K562 (cell line): ENCODE data around the gene ELMO3. TPM values are rescaled to one million over a fixed set of nuclear protein-coding genes. Genes with fewer than 3 reads are reported as not detected.

Source experiments
- ATAC-seq: fragments of 200-7000 bp; cut with Tn5 transposase; 3 replicates; pipeline ENCODE4 v1.9.1; 2020; ENCODE audit warnings: moderate library complexity
- BruUV-seq: library from RNA; stranded (reverse); fragments of 400-500 nt; replicated peaks from 2 replicates; lab custom pipeline; 2021; lab: Mats Ljungman, UMichigan
- CTCF ChIA-PET: fragments of 300-600 bp; formaldehyde crosslinking; extraction: SDS; loops from one replicate; lab custom pipeline; 2021; ENCODE audit warnings: low intra/inter-chr PET ratio; lab: Yijun Ruan, JAX
- POLR2A ChIA-PET: fragments of 300-600, 350-650 bp; sonication (Branson Sonifier 250); formaldehyde crosslinking; extraction: SDS; loops from one replicate; lab custom pipeline; 2021; ENCODE audit warnings: antibody characterized with exemption, inconsistent platforms; lab: Yijun Ruan, JAX
- DNase-seq, 4 experiments: peaks; one replicate each; pipeline versions ENCODE4 v3.0.0 to v3.0.0-alpha.2; 2011 to 2018; ENCODE audit warnings: low spot score in 3 of 4, mixed read lengths in 3 of 4; ENCODE audit errors: extremely low read depth in 1 of 4
- FAIRE-seq: peaks from 2 replicates; lab custom pipeline; 2011; peaks lifted over from hg19 to GRCh38; lab: Jason Lieb, UNC
- H2AFZ ChIP-seq: 2 replicates; pipeline ENCODE4 v1.6.0; 2011; ENCODE audit warnings: low read depth, low read length, control low read depth, inconsistent platforms
- H3K27ac ChIP-seq: fragments of 200-600 bp; 3 replicates; pipeline ENCODE4 v1.8.0; 2011; ENCODE audit warnings: low read depth, mild to moderate bottlenecking, control low read depth, inconsistent platforms, low read length, moderate library complexity, mixed read lengths; ENCODE audit errors: extremely low read depth
- H3K27me3 ChIP-seq, 2 experiments: fragments of 300-600 bp in 1 of 2; 2 replicates in 1 of 2; 3 replicates in 1 of 2; pipeline versions ENCODE4 v1.6.0 to v1.8.0; 2011; ENCODE audit warnings: inconsistent platforms in 2 of 2, low read length in 2 of 2, mild to moderate bottlenecking in 1 of 2, mixed read lengths in 1 of 2, moderate library complexity in 1 of 2; ENCODE audit not compliant: control insufficient read depth in 2 of 2, insufficient read depth in 2 of 2
- H3K36me3 ChIP-seq: fragments of 300-600 bp; 3 replicates; pipeline ENCODE4 v1.8.0; 2011; ENCODE audit warnings: mild to moderate bottlenecking, low read length, inconsistent platforms; ENCODE audit not compliant: control insufficient read depth, insufficient read depth
- H3K4me1 ChIP-seq, 2 experiments: fragments of 200-600 bp in 1 of 2; replicated peaks in 1 of 2; 2 replicates in 1 of 2; 3 replicates in 1 of 2; pipeline versions ENCODE4 v1.5.1 to v1.8.0; 2011; ENCODE audit warnings: inconsistent platforms in 2 of 2, low read length in 2 of 2, mild to moderate bottlenecking in 1 of 2, mixed read lengths in 1 of 2, moderate library complexity in 1 of 2; ENCODE audit not compliant: control insufficient read depth in 2 of 2, insufficient read depth in 2 of 2
- H3K4me2 ChIP-seq: 2 replicates; pipeline ENCODE4 v1.6.1; 2011; ENCODE audit warnings: low read length, control low read depth, inconsistent platforms, mixed read lengths; ENCODE audit not compliant: insufficient read depth
- H3K4me3 ChIP-seq: fragments of 200-600 bp; sonication (generic), shearing (Covaris generic); 2 replicates; pipeline ENCODE4 v1.5.1; 2016; ENCODE audit warnings: control low read depth, inconsistent platforms
- H3K79me2 ChIP-seq: fragments of 200-600 bp; 3 replicates; pipeline ENCODE4 v1.8.0; 2011; ENCODE audit warnings: low read length, inconsistent platforms; ENCODE audit not compliant: control insufficient read depth, insufficient read depth
- H3K9ac ChIP-seq, 2 experiments: 2 replicates each; pipeline versions ENCODE4 v1.6.0 to v1.6.1; 2011; ENCODE audit warnings: low read depth in 2 of 2, low read length in 2 of 2, control low read depth in 1 of 2, inconsistent platforms in 1 of 2, mild to moderate bottlenecking in 1 of 2, mixed read lengths in 1 of 2; ENCODE audit not compliant: insufficient read depth in 1 of 2
- H3K9me1 ChIP-seq: one replicate; pipeline ENCODE4 v1.6.0; 2011; ENCODE audit warnings: inconsistent platforms, mild to moderate bottlenecking, low read length, moderate library complexity; ENCODE audit not compliant: control insufficient read depth, insufficient read depth
- H3K9me3 ChIP-seq: replicated peaks from 2 replicates; pipeline ENCODE4 v1.5.1; 2011; ENCODE audit warnings: low read depth, low read length, inconsistent platforms; ENCODE audit not compliant: control insufficient read depth, insufficient read depth
- H4K20me1 ChIP-seq: replicated peaks from 2 replicates; pipeline ENCODE4 v1.6.1; 2011; ENCODE audit warnings: low read length, inconsistent platforms, mixed read lengths; ENCODE audit not compliant: control insufficient read depth, insufficient read depth
- DDX20 ChIP-seq: fragments of 450-650 bp; IDR thresholded peaks from 2 replicates; pipeline ENCODE4 v1.6.1; 2016; ENCODE audit warnings: missing genetic modification characterization, low read depth, mild to moderate bottlenecking, missing compliant biosample characterization, moderate library complexity
- KLF1 ChIP-seq: fragments of 450-650 bp; IDR thresholded peaks from 2 replicates; pipeline ENCODE4 v1.6.1; 2016; ENCODE audit warnings: missing genetic modification characterization, missing compliant biosample characterization
- KLF10 ChIP-seq: fragments of 250-450 bp; sonication (Bioruptor Pico); IDR thresholded peaks from 2 replicates; pipeline ENCODE4 v1.6.1; 2021; ENCODE audit warnings: matching md5 sums
- NR1H2 ChIP-seq: sonication (generic); formaldehyde crosslinking; IDR thresholded peaks from 2 replicates; pipeline ENCODE4 v1.4.0; 2020; ENCODE audit warnings: mild to moderate bottlenecking, missing genetic modification reagents
- POLR2H ChIP-seq: IDR thresholded peaks from 2 replicates; pipeline ENCODE4 v1.6.1; 2016; ENCODE audit warnings: missing genetic modification characterization, low read depth, mild to moderate bottlenecking, control low read depth, missing compliant biosample characterization, moderate library complexity
- RUNX1 ChIP-seq: sonication (generic); IDR thresholded peaks from 2 replicates; pipeline ENCODE4 v1.6.1; 2016; ENCODE audit warnings: antibody characterized with exemption, low read depth
- TSC22D4 ChIP-seq: fragments of 450-650 bp; IDR thresholded peaks from 2 replicates; pipeline ENCODE4 v1.6.1; 2016; ENCODE audit warnings: missing genetic modification characterization, missing biosample characterization, control low read depth
- WGBS: fragments of 100-300 bp; shearing (Covaris generic); methylation state at CpG from one replicate; pipeline ENCODE4 v1.1.6; 2016; ENCODE audit warnings: low coverage, mixed read lengths; ENCODE audit not compliant: insufficient coverage; ENCODE audit errors: missing lambda C conversion rate; 5-methylcytosine and 5-hydroxymethylcytosine counted together
- in situ Hi-C: fragments of 300-500 bp; cut with MboI; formaldehyde crosslinking; loops from 4 replicates; pipeline ENCODE4 v1.15.0; 2018; ENCODE audit warnings: inconsistent platforms, mixed read lengths
- intact Hi-C: fragments of 100-400 bp; cut with micrococcal nuclease; formaldehyde crosslinking; loops from 2 replicates; pipeline ENCODE4 v1.14.2; 2022
- polyA plus RNA-seq, 8 experiments: library from polyadenylated mRNA; depleted of rRNA in 4 of 8; stranded (reverse) in 5 of 8; unstranded in 3 of 8; fragments of >200 nt; fragmentation: Nextera tagmentation in 2 of 8; fragmentation: Illumina TruSeq in 1 of 8; extraction: Ambion mirVana in 2 of 8; extraction: Trizol in 1 of 8; gene quantifications; 2 replicates each; pipeline versions ENCODE4 v1.2.1 to v1.2.3, GENCODE V29; 2011 to 2014; ENCODE audit warnings: inconsistent platforms in 1 of 8, missing spikeins in 1 of 8
- total RNA-seq, 7 experiments: library from RNA; depleted of rRNA in 6 of 7; stranded (reverse); fragments of >200 nt in 6 of 7; fragmentation: Illumina TruSeq in 2 of 7; extraction: Trizol in 2 of 7; gene quantifications; 2 replicates each; pipeline versions ENCODE4 v1.2.1 to v1.2.3, GENCODE V29; 2011 to 2021; ENCODE audit warnings: low replicate concordance in 1 of 7

ELMO3 gene
- total and polyA plus RNA-seq, 9 of the 15 experiments (the other 6 are each of a cell fraction or from before 2014, with no cell fraction given), result 0.04 to 5.1 (median 1.5) TPM

DNA sequence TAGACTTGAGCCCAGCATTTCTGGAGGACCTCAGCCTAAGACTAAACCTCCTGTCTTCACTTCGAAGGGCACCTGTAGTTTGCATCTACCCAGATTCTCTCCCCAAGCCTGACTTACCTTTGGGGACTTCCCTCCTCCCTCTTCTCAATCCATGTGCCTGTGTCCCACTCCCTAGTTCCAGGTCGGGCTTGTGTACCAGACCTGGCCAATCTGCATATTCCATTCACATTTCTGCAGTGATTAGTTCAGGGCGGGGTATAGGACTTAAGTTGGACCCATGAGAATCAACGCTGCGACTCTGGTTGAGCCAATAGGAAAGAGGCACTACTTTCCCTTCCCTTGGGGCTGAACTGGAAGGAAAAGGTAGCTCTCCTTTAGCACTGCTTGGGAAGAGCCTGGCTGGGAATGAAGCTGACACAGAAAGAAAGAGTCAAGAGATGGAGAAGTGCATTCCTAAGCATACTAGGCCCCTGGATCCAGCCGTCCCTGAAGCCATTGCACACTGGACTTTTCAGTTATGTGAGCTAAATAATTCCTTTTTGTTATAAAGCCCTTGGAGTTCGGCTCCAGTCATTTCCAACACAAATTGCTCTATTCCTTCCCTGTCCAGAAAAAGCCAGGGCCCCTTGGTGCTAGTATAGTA, 41.7 kb upstream of the ELMO3 start:
- Histone ChIP-seq H2AFZ (no peak overlapping the region), H3K9me1 (no peaks in the 10 kb centered on the region), H3K4me1 (peaks cover 20 to 57% of the 10 kb centered on the region in 2 experiments), H3K9ac (no peak overlapping the region), H3K27me3 (no peaks in the 10 kb centered on the region), H3K9me3 (no peaks in the 10 kb centered on the region), H4K20me1 (peaks cover 16% of the 10 kb centered on the region), H3K79me2 (peaks cover 28% of the 10 kb centered on the region), H3K27ac (no peak overlapping the region), H3K36me3 (peaks cover under 1% of the 10 kb centered on the region; the same call in 1 of the 3 replicates), H3K4me3 (no peak overlapping the region), H3K4me2 (no peak overlapping the region)
- intact Hi-C loops, result loop anchor here (5.0 kb wide), 1 partner anchor 180 kb away; no protein-coding TSS in a partner anchor
- DNase-seq (no peak), ATAC-seq (no peak), FAIRE-seq (peak; percentile 42)
- ChIA-PET POLR2A (interaction anchor here (1.2 kb wide), 1 partner anchor 16 kb away, joined by 3 read pairs; no protein-coding TSS in a partner anchor), CTCF (no interaction called here)
- in situ Hi-C loops, result loop anchor here (5.0 to 25.0 kb wide), 2 partner anchors 140 to 195 kb away; partner anchors contain the start of gene CES3
- BruUV-seq, result no TSS peak
- 43% methylated on average over 7 of the region's 7 CpGs for WGBS
- TF ChIP-seq TSC22D4 (tag), result no peak
- TF ChIP-seq KLF10 (CRISPR knock-in tag), result no peak
- TF ChIP-seq KLF1, result no peak
- TF ChIP-seq NR1H2, result no peak
- TF ChIP-seq DDX20, result no peak
- TF ChIP-seq RUNX1, result no peak
- no peak for TF ChIP-seq POLR2H (tag)
